Peyer's patch (tissue), 4 donors: ENCODE data around the gene EDC3. TPM values are rescaled to one million over a fixed set of nuclear protein-coding genes. Genes with fewer than 3 reads are reported as not detected.

Experiments
- DNase-seq, 3 donors: peaks; one replicate each; pipeline ENCODE4 v3.0.0-alpha.2; 2017 to 2019
- H3K27ac ChIP-seq, 4 donors: fragments of 200-600 bp; sonication (generic); one replicate each; pipeline ENCODE4 v1.5.1; 2016 to 2019
- H3K27me3 ChIP-seq, 2 donors: fragments of 200-600 bp; sonication (generic); one replicate each; pipeline ENCODE4 v1.5.1; 2019
- H3K36me3 ChIP-seq, 3 donors: fragments of 200-600 bp; sonication (generic); one replicate each; pipeline ENCODE4 v1.5.1; 2016 to 2019
- H3K4me1 ChIP-seq, 4 donors: fragments of 200-600 bp; sonication (generic); one replicate each; pipeline ENCODE4 v1.5.1; 2016 to 2019
- H3K4me3 ChIP-seq, 4 donors: fragments of 200-600 bp; sonication (generic); 1 replicate in 3 of 4; 2 replicates in 1 of 4; pipeline ENCODE4 v1.5.1; 2016 to 2019; ENCODE audit warnings: mild to moderate bottlenecking in 1 of 4
- H3K9me3 ChIP-seq, 4 donors: fragments of 200-600 bp; sonication (generic); one replicate each; pipeline ENCODE4 v1.5.1; 2016 to 2019; ENCODE audit warnings: mild to moderate bottlenecking in 1 of 4
- CTCF ChIP-seq, 6 experiments: fragments of 450-650 bp in 4 of 6; fragments of 200-600 bp in 2 of 6; sonication (generic) in 1 of 6; IDR thresholded peaks; one replicate each; pipeline ENCODE4 v1.5.1; 2017 to 2019; ENCODE audit warnings: antibody characterized with exemption in 6 of 6, mild to moderate bottlenecking in 3 of 6, moderate library complexity in 1 of 6
- POLR2A ChIP-seq, 2 donors: fragments of 450-650 bp; IDR thresholded peaks; one replicate each; pipeline ENCODE4 v1.5.1; 2017; ENCODE audit warnings: antibody characterized with exemption in 2 of 2, mild to moderate bottlenecking in 2 of 2, moderate library complexity in 2 of 2
- total RNA-seq, 4 donors: library from RNA; depleted of rRNA; stranded (reverse); fragments of >200 nt; gene quantifications; one replicate each; pipeline ENCODE4 v1.1.0, GENCODE V29; 2016

The EDC3 gene
- total RNA-seq, 4 donors from 2014 or later, result 23.5 to 43.7 (median 32.2) TPM

GRCh38 chr15:74680456-74680855, 15.4 kb downstream of the EDC3 start:
- H3K36me3 ChIP-seq, result peaks cover 0 to 9% (median 0%) of the 10 kb centered on the region in 3 donors
- no peak for TF ChIP-seq POLR2A (IDR thresholded peaks at IDR 0.05)
- H3K27ac ChIP-seq, result no peak overlapping the region
- no peaks in the 10 kb centered on the region for H3K27me3 ChIP-seq
- H3K4me3 ChIP-seq, result no peak overlapping the region
- no peaks in the 10 kb centered on the region for H3K4me1 ChIP-seq
- H3K9me3 ChIP-seq, result no peaks in the 10 kb centered on the region
- DNase-seq, result no peak

- no peaks in the 10 kb centered on the region for H3K4me1 ChIP-seq
- no peak for TF ChIP-seq CTCF (IDR thresholded peaks at IDR 0.05)
- TF ChIP-seq POLR2A (IDR thresholded peaks at IDR 0.05), result no peak
- peaks cover 0 to 27% (median 0%) of the 10 kb centered on the region in 3 donors for H3K36me3 ChIP-seq
- DNase-seq, result no peak
- no peak overlapping the region for H3K27ac ChIP-seq
- no peaks in the 10 kb centered on the region for H3K27me3 ChIP-seq
- H3K4me3 ChIP-seq, result no peak overlapping the region
- no peaks in the 10 kb centered on the region for H3K9me3 ChIP-seq
Observed at GRCh38 chr15:74676801-74677200, 19.0 kb downstream of the EDC3 start.

- no peaks in the 10 kb centered on the region for H3K9me3 ChIP-seq
- H3K4me1 ChIP-seq, result no peaks in the 10 kb centered on the region
- TF ChIP-seq POLR2A (IDR thresholded peaks at IDR 0.05) (no peak), CTCF (IDR thresholded peaks at IDR 0.05) (no peak)
- no peak for DNase-seq
- H3K27ac ChIP-seq, result no peak overlapping the region
- H3K27me3 ChIP-seq, result no peaks in the 10 kb centered on the region
- peaks cover 0 to 41% (median 0%) of the 10 kb centered on the region in 3 donors for H3K36me3 ChIP-seq
- no peak overlapping the region for H3K4me3 ChIP-seq
Observed at GRCh38 chr15:74674161-74674560, 21.7 kb downstream of the EDC3 start.

- Histone ChIP-seq H3K27me3 (no peaks in the 10 kb centered on the region), H3K4me3 (no peak overlapping the region), H3K36me3 (peaks cover 0 to 38% (median 0%) of the 10 kb centered on the region in 3 donors), H3K4me1 (peaks cover 0 to 4% (median 1%) of the 10 kb centered on the region in 4 donors), H3K27ac (no peak overlapping the region), H3K9me3 (no peaks in the 10 kb centered on the region)
- no peak for DNase-seq
- TF ChIP-seq CTCF (IDR thresholded peaks at IDR 0.05) (no peak), POLR2A (IDR thresholded peaks at IDR 0.05) (no peak)
Observed at GRCh38 chr15:74669627-74670026, 26.2 kb downstream of the EDC3 start.

- no peaks in the 10 kb centered on the region for H3K9me3 ChIP-seq
- no peak overlapping the region for H3K4me3 ChIP-seq
- H3K4me1 ChIP-seq, result peaks cover 0 to 19% (median 3%) of the 10 kb centered on the region in 4 donors
- H3K27me3 ChIP-seq, result no peaks in the 10 kb centered on the region
- no peak overlapping the region for H3K27ac ChIP-seq
- peaks cover 0 to 23% (median 0%) of the 10 kb centered on the region in 3 donors for H3K36me3 ChIP-seq
- no peak for DNase-seq
- TF ChIP-seq CTCF (IDR thresholded peaks at IDR 0.05) (no peak), POLR2A (IDR thresholded peaks at IDR 0.05) (no peak)
Observed at GRCh38 chr15:74667975-74668374, 27.8 kb downstream of the EDC3 start.

DNA sequence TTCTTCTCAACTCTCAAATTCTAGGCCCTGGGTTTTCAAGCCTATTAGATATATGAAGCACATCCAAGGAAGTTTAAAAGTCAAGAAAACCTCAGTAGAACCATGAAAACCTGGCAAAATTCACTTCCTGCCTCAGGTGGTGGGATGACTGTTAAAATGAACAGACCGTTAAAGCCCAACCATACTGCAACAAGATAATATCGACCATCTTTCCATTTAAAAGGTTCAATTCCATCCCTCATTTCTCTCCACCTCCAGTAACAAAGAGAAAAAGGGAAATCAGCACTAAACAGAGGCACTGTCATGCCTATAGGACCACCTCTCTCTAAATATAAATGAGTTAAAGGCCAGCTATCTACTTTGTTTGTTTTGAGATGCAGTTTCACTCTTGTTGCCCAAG, 31.2 kb downstream of the EDC3 start:
- TF ChIP-seq POLR2A (IDR thresholded peaks at IDR 0.05) (no peak), CTCF (IDR thresholded peaks at IDR 0.05) (no peak)
- H3K9me3 ChIP-seq, result no peaks in the 10 kb centered on the region
- no peaks in the 10 kb centered on the region for H3K36me3 ChIP-seq
- H3K27me3 ChIP-seq, result no peaks in the 10 kb centered on the region
- no peak for DNase-seq
- peak overlapping the region in 3 of 4 donors; percentile 30 to 81 (median 72) for H3K27ac ChIP-seq
- peaks cover 0 to 21% (median 3%) of the 10 kb centered on the region in 4 donors for H3K4me1 ChIP-seq
- H3K4me3 ChIP-seq, result no peak overlapping the region
